Limb (tissue), 2 donors: ENCODE data around the gene MAP2K5.

ENCODE experiments used
- DNase-seq, 2 donors: peaks; one replicate each; pipeline ENCODE4 v3.0.0-alpha.2; 2016; ENCODE audit errors: extremely low spot score in 2 of 2

MAP2K5 gene

DNA sequence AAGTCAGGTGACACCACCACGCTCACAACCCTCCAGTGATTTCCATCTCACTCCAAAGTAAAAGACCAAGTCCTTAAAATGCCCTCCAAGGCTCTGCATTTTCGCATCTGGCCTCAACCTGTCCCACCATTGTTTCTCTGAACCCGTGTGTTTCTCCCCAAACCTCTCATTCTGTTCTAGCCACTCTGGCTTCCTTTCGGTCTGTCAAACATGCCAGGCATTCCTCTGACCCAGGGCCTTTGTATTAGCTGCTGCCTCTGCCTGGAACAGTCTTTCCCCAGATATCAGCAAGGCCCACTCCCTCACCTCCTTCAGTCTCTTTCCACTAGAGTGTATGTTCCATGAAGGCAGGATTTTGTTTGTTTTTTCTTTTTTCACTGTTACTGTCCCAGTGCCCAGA lies 16.0 kb downstream of the MAP2K5 start:
- no peak for DNase-seq

DNA sequence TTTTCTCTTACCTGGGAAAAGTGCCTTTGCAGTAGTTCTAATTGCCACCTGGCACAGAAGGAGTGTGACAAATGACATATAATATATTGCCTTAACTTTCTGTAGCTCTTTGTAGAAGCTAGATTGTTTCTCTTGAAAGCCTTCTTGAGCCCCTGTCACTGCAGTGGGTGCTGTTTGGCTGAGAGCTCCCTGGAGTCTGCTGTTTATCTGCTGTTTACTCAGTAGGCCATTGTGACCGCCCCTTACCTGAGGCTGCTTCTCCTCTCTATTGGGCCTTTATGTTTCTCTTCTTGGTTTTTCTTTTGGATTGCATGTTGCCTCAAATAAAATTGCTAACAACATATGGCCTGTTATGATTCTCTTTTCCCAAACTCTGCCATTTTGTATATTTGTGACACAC lies 16.7 kb downstream of the MAP2K5 start:
- DNase-seq = no peak

DNA sequence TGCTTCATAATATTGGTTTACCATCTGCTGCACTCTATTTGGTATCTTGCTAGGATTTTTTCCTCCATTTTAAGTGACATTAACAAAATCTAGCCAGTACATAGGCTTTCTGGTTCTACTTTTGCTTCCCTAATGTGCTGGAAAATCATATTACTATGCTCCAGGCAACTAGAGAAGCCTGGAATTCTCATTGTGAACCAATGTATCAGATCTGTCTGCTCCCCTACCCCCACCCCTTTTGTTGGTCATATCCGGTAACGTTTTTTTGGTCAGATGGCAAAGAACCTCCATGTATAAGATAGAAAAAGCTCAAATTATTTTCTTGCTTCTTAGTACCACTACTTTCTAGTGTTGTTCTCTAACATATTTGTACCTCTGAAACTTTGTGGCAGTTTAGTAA lies 17.1 kb downstream of the MAP2K5 start:
- no peak for DNase-seq

DNA sequence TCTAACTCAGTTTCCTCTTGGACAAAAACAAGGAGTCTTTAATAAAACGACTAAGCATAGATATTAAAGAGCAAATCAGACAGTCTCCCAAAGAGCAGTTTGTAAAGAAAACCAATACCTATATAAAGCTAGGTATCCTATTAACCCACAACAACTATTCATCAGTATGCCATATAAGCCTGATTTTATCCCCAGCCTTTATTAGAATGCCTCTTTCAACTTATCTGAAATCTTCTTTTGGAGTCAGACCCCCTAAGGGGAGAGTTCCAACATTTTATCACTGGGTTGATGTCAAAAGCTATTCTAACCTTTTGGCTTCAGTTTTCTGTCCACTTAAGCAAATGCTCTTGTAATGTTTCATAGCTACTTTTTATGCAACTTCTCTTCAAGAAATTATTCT lies 17.8 kb downstream of the MAP2K5 start:
- DNase-seq = no peak

DNA sequence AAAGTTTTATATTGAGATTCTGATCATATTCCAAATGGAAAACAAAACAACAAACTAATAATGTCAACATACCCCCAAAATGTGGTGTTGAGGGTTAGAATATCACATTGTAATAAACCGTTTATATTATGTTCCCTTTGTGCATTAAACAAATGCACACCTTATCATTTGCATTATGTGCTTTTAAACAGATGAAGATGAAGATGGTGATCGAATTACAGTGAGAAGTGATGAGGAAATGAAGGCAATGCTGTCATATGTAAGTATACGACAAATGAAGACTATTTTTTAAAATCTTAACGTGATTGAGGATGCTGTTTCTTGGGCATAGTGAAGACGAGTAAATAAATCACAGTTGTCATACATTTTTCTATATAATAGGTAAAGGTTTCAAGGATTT lies 20.6 kb downstream of the MAP2K5 start:
- no peak for DNase-seq

DNA sequence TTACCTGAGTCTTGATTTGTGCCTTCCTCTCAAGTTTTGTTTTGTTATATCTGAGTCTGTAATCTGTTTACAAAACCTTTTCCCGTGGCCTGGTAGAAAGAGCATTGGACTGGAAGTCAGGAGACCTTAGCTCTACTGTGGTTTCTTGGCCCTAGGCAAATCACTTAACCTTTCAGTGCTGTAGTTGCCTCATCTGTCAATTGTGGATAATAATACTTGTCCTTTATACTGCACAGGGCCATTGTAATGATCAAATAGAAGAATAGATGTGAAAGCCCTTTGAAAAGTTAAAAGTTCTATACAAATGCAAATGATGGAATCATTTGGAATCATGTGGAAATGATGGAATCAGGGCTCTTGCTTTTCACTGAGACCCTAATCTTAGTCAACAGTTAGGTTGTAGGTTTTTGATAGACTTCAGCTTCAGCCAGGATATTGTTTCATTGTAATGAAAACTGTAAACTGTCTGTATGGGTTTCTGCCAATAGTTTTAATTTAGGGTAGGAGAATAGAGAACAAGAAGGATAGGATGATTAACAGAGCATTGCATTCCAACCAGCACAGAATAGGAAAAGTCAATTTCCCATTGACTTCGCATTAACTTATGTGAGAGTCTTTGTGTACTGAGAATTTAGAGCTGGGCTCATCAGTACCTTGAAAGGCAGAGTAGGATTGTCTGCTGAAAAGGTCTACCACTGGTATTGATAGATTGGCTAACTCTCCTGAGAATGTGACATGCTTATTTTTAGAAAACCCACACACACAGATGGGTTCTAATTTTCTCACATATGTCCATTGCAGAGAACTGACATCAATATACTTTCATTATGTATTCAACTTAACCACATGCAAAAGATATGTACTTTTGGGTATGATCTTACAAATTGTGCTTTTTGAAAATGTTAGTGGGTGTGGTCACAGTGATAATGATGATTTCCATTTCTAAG lies 21.8 kb downstream of the MAP2K5 start:
- DNase-seq = no peak

DNA sequence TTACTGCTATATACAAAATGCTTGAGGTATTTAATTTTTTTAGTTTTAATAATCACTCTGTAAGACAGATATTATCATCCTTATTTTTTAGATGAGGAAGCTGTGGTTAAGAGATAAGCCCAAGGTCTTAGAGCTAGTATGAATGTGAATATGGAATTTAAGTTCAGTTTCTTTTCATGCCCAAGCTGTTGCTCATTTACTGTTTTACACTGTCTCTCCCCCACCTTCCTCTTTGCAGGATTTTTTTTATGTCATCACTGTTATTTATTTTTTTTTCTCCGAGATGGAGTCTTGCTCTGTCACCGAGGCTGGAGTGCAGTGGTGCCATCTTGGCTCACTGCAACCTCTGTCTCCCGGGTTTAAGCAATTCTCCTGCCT lies 22.5 kb downstream of the MAP2K5 start:
- DNase-seq = no peak

DNA sequence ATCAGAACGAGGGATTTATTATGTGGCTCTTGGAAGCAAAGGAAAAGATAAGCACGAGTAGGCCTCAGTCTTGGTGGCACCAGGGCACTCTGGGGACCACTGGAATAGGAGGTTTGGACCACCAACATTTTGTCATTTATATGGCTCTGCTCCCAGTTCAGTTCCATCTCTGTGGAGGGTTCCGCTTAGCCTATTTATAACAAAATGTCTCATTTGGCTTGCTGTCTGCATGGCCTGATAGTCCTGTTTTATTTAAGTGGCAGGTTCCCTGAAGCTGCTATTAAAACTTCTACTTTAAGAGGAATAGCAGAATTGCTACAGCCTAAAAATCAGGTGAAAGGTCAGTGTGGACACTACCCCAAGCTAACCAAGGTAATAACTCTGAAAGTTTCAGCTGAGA lies 27.2 kb downstream of the MAP2K5 start:
- DNase-seq = no peak

DNA sequence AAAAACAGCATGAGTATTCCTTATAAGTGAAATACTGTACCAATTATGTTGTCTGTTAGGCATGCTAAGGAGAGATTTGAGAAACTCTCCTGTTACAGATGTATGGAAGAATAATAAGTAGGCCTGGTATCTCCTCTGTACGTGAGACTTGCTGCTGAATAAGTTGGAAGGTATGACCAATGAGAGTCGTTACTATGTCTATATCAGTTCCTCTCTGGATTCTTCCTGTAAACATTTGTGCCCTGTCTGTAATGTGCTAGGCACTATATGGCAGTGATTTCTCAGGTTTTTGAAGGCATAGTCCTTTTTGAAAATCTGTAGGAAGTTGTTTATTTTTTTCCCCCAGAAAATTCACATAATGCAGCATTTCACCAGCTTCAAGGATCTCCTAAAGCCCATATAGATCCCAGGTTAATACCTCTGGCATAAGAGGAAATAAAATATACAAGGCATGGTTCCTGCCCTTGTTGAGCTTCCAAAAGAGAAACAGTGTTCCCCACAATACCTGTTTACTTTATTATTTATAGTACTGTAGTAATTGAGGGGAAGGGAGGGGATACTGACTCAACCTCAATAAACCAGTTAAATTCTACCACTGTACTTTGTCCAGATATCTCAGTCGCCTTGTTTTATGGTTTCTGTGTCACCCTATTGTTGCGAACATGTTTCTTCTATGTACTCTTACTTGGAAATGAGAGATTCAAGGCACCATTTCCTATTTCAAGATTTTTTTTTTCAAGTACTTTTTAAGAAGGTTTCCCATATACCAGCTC lies 28.6 kb downstream of the MAP2K5 start:
- DNase-seq = no peak

DNA sequence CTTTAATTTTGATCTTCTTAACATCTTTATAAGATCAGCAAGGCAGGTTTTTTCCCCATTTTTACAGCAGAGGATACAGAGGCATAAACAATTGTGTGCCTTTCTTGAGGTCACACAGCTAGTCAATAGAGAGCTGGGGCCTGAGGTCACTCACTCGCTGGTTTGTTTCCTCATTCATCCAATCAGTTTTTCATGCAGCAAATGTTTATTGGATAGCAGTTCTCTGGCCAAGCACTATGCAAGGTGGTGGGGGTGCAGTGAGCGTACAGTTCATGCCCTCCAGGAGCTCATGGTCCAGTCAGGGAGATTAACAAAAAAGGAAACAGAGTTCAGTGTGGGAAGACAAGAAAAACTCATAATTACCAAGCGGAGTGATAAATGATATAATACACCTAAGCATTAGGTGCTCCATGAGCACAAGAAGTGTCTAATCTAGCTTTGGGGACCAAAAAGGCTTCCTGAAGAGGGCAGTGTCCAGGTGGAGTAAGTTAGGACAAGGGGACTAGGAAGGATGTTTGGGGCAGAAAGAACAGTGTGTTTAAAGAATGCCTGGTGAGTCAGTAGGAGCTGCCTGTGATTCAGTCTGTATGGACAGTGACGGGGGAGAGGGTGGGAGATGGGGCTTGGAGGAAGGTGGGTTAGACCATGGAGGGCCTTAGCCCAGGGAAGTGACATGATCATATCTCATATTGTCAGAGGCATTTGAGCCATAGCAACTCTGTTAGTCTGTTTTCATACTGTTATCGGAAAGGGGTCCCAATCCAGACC lies 29.3 kb downstream of the MAP2K5 start:
- DNase-seq = no peak

DNA sequence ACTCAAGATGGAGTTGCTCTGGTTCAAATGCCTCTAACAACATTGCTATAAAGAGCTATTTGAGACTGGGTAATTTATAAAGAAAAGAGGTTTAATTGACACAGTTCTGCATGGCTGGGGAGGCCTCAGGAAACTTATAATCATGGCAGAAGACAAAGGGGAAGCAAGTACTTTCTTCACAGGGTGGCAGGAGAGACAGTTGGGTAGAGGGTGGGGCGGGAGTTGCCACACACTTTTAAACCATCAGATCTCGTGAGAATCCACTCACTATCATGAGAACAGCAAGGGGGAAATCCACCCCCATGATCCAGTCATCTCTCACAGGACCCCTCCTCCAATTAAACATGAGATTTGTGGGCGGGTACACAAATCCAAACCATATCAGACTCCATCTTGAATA lies 30.7 kb downstream of the MAP2K5 start:
- no peak for DNase-seq

DNA sequence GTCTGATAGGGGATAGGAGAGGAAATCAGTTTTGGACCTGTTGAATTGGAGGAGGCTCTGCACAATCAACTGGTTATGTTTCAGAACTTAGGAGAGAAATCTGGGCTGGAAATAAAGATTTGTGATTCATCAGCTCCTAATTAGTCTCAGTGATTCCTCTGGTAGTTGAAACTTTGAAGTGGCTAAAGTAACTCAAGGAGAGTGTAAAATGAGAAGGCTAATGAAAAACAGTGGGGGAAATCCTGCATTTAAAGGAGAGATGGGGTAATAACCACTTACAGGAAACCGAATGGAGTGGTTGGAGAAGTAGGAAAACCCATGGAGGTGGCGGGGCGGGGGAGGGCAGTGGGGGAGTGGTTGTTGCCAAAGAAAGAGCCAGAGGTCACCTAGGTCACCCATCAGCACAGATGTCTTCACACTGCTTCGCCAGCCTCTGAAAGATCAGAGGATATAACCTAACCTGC lies 32.6 kb downstream of the MAP2K5 start:
- DNase-seq = no peak

DNA sequence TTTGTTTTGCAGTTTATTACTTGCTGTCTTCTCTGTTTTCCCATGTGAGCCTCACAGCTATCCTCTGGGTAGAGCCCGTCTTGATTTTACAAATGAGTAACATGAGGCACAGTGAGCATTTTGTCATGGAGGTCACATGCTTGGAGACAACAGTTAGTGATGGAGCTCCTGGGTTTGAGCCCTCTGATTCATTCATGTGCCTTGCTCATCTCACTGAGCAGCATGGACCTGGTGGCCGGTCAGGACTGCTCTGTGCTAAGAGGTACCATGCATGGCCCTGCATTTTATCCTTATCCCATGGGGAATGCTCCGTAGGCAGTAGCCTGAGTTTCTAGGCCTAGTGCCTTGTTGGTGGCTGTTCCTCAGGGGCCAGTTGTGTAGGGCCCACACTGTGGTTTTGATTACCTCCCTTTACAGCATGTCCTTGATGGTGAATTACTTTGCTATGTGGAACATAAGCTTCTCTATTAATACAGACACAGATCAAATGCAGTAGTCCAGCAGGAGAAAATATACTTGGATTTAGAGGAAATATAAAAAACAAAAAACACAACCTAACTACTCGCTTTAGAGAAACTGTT lies 35.6 kb downstream of the MAP2K5 start:
- no peak for DNase-seq

DNA sequence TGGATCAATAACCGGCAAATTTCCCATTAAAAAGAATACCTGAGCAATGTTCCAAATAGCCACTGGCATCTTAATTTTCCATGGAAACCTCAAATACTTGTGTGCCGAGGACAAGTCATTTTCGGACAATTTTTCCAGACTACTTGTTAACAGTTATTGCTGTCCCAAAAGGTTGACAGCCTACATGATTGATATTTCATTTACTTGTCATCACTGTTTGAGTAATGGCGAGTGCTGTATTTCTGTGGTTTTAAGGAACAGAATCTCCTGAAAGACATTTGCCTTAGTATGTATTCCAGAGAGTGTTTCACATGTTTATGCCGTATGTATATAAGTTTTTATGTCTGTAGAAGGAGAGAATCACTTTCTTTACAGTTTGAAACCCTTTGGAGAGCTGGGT lies 36.7 kb downstream of the MAP2K5 start:
- DNase-seq = no peak

DNA sequence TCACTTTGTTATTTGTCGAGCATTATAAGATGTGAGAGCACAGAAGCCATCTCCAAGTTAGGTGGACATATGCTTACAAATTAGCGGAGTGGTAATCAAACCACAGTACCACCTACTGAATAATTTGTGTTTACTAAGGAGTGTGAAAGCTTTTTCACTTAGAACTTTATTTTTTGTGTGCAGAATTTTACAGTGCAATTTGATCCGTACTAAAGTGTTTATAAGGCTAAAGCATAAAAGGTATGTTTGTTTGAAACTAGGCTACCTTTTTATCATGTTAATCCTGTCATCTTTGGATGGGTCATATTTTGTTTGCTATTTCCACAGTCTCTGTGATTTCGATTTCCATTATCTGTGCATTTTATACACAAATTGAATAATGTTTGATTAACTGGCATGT lies 37.5 kb downstream of the MAP2K5 start:
- DNase-seq = no peak

DNA sequence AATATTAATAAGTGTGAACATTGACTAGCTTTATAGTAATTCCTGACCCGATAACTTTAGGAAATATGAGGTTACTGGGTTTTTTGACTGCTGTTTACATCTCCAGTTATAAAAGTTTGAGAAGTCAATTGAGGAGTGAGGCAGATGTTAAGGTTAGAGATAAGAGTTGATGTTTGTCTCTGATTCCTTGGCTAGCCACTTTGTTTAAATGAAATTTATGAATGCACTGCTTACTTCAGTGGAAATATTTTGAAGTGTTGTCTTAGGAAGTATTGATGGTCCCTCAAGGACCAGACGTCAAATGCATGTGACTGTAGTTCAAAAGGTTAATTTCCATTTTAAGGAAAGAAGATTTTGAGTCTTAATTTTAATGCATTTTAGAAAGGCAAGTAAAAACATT lies 41.7 kb downstream of the MAP2K5 start:
- DNase-seq = no peak

DNA sequence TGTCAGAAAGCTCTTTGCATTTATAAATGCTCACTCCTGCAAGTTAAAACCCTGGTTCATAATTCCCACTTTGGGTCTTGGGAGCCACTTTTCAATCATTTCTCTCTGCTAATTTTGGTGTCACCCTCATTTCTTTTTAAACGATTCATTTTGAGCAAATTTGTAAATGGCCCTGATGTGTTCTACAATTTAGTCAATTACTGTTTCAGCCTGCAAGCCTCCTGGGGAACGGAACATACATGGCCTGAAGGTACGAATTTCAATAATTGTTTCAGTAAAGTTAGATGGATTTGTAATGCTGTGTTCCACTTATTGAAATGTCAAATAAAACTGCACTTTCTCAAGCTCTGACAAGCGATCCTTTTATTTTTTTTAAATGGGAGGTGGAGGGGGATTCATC lies 43.2 kb downstream of the MAP2K5 start:
- DNase-seq = no peak

DNA sequence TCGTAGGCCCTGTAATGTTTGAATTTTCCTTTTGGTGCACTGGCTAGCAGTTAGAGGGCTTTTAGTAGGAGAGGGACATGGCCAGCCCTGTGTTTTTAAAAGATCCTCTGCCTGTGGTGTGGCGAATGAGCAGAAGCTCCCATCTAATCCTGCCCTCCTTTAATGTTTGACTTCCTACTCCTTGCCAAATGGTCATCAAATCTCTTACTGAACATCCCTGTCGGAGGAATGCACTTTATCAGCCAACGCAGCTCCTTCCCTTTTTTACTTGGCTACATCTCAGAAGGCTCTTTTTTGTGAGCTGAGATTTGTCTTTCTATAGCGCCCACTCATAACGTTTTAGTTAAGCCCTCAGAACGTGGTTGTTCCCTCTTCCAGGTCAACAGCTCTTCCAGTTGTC lies 44.8 kb downstream of the MAP2K5 start:
- no peak for DNase-seq

DNA sequence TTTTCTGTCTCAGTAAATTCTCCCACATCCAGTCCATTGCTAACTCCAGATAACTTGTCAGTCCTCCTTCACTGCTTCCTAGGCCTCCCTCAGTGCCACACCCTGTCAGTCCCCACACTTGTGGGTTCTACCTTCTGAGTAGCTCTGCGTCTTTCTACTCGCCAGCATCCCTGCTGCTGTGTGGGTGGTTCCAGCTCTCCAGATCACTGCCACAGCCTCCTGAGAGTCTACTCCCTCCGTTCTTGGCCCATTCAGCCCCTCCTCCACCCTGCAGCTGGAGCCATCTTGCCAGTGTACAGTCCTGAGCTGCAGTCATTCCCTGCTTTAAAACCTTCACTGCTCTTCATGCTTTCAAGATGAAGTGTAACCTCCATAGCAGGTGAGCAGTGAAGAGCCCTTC lies 45.3 kb downstream of the MAP2K5 start:
- no peak for DNase-seq

DNA sequence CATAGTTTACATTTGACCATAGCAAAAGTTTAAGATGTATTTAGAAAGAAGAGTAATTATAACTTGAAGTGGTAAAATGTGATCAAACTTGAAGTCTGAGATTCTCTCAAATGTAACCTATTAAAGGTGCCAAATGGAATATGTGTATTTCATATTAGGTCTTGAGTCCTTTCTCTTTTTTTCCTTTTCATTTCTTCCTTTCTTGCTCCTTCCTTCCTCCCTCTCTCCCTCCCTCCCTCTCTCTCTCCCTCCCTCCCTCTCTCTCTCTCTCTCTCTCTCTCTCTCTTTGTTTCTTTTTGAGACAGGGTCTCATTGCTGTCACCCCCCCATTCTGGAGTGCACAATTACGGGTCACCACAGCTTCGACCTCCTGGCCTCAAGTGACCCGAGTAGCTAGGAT lies 47.7 kb downstream of the MAP2K5 start:
- no peak for DNase-seq

DNA sequence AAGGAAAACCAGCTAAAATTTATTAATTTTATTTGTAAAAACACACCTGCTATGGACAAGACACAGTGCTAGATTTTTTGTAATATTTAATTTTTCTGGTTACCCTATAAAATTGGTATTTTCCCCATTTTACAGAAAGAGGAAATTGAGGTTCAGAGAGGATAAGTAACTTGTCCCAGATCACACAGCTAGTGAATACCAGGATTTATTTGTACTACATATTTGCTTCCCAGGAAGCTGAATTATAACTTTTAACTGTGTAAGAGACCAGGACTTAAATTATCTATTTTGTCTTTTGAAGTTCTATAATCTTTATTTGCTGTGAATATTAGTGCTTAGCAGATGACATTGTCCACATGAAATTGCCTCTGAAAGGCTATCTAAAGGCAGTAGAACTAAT lies 49.7 kb downstream of the MAP2K5 start:
- DNase-seq = no peak

DNA sequence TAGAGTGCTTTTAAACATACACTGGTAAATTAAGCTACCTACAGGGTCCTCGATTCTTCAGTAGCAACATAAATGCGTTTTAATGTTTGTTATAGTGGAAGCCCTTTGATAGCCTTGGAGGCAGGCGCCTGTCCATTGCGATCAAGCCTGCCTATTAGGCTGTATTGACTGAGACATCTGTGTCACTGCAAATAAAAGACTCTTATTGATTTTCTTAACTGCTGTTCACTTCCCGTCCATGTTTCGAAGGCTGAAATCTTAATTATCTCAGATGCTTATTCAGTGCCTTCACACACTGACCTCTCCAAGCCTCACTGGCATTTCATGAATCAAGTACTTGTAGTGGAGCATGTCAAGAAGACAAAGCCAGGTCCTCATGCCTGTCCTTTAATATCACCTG lies 51.1 kb downstream of the MAP2K5 start:
- DNase-seq = no peak
